ENCODE measurements around the gene MAP1S.

GRCh38 chr19:17766543-17767131 lies 47.4 kb downstream of the MAP1S start:
- TF ChIP-seq CTCF (IDR thresholded peaks at IDR 0.05) (peak; percentile 7 to 42 (median 39)), POLR2A (IDR thresholded peaks at IDR 0.05) (no peak), POLR2AphosphoS5 (IDR thresholded peaks at IDR 0.05; ENCODE audit: insufficient read depth in 1 of 2, low read depth in 1 of 2) (no peak)

Data from vagina (tissue), 2 donors.